Measurements from ENCODE around the gene FBXO8. TPM values are rescaled to one million over a fixed set of nuclear protein-coding genes. Genes with fewer than 3 reads are reported as not detected.
"Not testable (repeated sequence)": the region's sequence is repeated elsewhere in the genome, so short reads cannot be mapped to it uniquely, and the experiment has no call there.

Gene FBXO8
- total RNA-seq, 1 donor from 2014 or later, result 13.5 TPM

DNA sequence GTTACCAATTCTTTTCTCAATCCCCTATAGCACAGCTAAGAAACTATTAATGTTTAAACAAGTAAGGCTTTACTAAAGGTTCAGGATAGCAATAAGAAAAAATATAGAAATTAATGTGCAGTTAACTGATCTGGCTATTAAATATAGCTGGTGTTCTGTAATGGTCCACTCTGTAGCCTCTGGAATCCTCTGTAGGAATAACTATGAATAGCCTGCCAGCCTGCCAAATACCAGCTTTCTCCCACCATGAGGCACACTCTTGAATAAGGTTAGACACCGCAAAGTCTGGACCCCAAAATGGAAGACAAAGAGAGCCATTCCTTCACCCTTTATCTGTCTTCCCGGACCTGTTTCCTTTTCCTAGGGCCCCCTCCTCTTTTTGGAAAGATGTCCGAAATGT is 30.8 kb upstream of the FBXO8 start:
- H3K27me3 Mint-ChIP-seq (ENCODE audit: low read depth), result no peaks in the 10 kb centered on the region
- TF ChIP-seq, protein P1, sequence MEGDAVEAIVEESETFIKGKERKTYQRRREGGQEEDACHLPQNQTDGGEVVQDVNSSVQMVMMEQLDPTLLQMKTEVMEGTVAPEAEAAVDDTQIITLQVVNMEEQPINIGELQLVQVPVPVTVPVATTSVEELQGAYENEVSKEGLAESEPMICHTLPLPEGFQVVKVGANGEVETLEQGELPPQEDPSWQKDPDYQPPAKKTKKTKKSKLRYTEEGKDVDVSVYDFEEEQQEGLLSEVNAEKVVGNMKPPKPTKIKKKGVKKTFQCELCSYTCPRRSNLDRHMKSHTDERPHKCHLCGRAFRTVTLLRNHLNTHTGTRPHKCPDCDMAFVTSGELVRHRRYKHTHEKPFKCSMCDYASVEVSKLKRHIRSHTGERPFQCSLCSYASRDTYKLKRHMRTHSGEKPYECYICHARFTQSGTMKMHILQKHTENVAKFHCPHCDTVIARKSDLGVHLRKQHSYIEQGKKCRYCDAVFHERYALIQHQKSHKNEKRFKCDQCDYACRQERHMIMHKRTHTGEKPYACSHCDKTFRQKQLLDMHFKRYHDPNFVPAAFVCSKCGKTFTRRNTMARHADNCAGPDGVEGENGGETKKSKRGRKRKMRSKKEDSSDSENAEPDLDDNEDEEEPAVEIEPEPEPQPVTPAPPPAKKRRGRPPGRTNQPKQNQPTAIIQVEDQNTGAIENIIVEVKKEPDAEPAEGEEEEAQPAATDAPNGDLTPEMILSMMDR (IDR thresholded peaks at IDR 0.05; ENCODE audit: unreplicated experiment), result no peak
- peaks cover 4% of the 10 kb centered on the region for H3K4me1 Mint-ChIP-seq
- H3K36me3 Mint-ChIP-seq, result peaks cover 14% of the 10 kb centered on the region
- no peak for DNase-seq (ENCODE audit: low spot score in 2 of 2, unreplicated experiment in 2 of 2)
- no peaks in the 10 kb centered on the region for H3K9me3 Mint-ChIP-seq
- no peak overlapping the region for H3K4me3 Mint-ChIP-seq
- H3K27ac Mint-ChIP-seq, result no peak overlapping the region

GRCh38 chr4:174312993-174313392 is 29.5 kb upstream of the FBXO8 start:
- TF ChIP-seq, protein P1 (IDR thresholded peaks at IDR 0.05; ENCODE audit: unreplicated experiment), result no peak
- Mint-ChIP-seq H3K36me3 (peaks cover 21% of the 10 kb centered on the region), H3K9me3 (no peaks in the 10 kb centered on the region), H3K27me3 (ENCODE audit: low read depth) (no peaks in the 10 kb centered on the region), H3K27ac (no peak overlapping the region), H3K4me1 (peaks cover 4% of the 10 kb centered on the region), H3K4me3 (no peak overlapping the region)
- no peak for DNase-seq (ENCODE audit: low spot score in 2 of 2, unreplicated experiment in 2 of 2)

DNA sequence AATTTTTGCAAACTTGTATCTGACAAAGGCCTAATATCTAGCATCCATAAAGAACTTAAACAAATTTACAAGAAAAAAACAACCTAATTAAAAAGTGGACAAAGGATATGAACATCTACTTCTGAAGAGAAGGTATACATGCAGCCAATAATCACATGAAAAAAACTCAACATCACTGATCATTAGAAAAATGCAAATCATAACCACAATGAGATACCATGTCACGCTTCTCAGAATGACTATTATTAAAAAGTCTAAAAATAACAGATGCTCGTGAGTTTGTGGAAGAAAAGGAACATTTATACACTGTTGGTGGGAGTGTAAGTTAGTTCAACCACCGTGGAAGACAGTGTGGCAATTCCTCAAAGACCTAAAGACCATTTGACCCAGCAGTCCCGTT is 24.2 kb upstream of the FBXO8 start:
- no peaks in the 10 kb centered on the region for H3K9me3 Mint-ChIP-seq
- TF ChIP-seq, protein P1 (IDR thresholded peaks at IDR 0.05; ENCODE audit: unreplicated experiment), result no peak
- no peaks in the 10 kb centered on the region for H3K27me3 Mint-ChIP-seq (ENCODE audit: low read depth)
- H3K4me3 Mint-ChIP-seq, result no peak overlapping the region
- H3K4me1 Mint-ChIP-seq, result no peaks in the 10 kb centered on the region
- no peak for DNase-seq (ENCODE audit: low spot score in 2 of 2, unreplicated experiment in 2 of 2)
- H3K36me3 Mint-ChIP-seq, result peaks cover 31% of the 10 kb centered on the region
- H3K27ac Mint-ChIP-seq, result no peak overlapping the region

DNA sequence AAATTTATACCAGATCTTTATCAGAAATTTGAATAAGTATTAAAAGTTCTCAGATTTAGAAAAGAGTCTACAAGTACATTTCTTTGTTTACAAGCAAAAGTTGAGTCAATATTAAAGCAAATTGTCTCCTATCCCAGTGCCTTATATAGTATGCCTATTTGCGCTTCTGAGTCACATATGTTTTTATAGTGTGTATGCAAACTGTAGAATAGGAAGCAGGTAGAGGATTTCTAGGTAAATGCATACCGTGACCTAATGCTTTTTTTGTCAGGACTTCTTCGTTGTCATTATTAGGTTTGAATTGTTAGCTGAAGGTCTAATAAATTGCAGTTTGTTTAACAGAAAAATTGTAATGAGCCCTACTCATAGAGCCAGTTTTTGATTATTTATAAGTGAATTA is 22.5 kb upstream of the FBXO8 start:
- no peaks in the 10 kb centered on the region for H3K9me3 Mint-ChIP-seq
- TF ChIP-seq, protein P1 (IDR thresholded peaks at IDR 0.05; ENCODE audit: unreplicated experiment), result no peak
- DNase-seq (ENCODE audit: low spot score in 2 of 2, unreplicated experiment in 2 of 2), result no peak
- H3K36me3 Mint-ChIP-seq, result peaks cover 26% of the 10 kb centered on the region
- H3K27me3 Mint-ChIP-seq (ENCODE audit: low read depth), result no peaks in the 10 kb centered on the region
- H3K27ac Mint-ChIP-seq, result no peak overlapping the region
- H3K4me3 Mint-ChIP-seq, result no peak overlapping the region
- H3K4me1 Mint-ChIP-seq, result no peaks in the 10 kb centered on the region

GRCh38 chr4:174304664-174305063 is 21.2 kb upstream of the FBXO8 start:
- Mint-ChIP-seq H3K9me3 (no peaks in the 10 kb centered on the region), H3K27me3 (ENCODE audit: low read depth) (no peaks in the 10 kb centered on the region), H3K36me3 (peaks cover 34% of the 10 kb centered on the region), H3K4me3 (no peak overlapping the region), H3K27ac (no peak overlapping the region), H3K4me1 (no peaks in the 10 kb centered on the region)
- DNase-seq (ENCODE audit: low spot score in 2 of 2, unreplicated experiment in 2 of 2), result no peak
- TF ChIP-seq, protein P1 (IDR thresholded peaks at IDR 0.05; ENCODE audit: unreplicated experiment), result no peak

GRCh38 chr4:174303687-174304086 is 20.2 kb upstream of the FBXO8 start:
- peaks cover 35% of the 10 kb centered on the region for H3K36me3 Mint-ChIP-seq
- DNase-seq (ENCODE audit: low spot score in 2 of 2, unreplicated experiment in 2 of 2), result no peak
- TF ChIP-seq, protein P1 (IDR thresholded peaks at IDR 0.05; ENCODE audit: unreplicated experiment), result no peak
- no peaks in the 10 kb centered on the region for H3K27me3 Mint-ChIP-seq (ENCODE audit: low read depth)
- no peaks in the 10 kb centered on the region for H3K4me1 Mint-ChIP-seq
- H3K9me3 Mint-ChIP-seq, result no peaks in the 10 kb centered on the region
- no peak overlapping the region for H3K4me3 Mint-ChIP-seq
- no peak overlapping the region for H3K27ac Mint-ChIP-seq

DNA sequence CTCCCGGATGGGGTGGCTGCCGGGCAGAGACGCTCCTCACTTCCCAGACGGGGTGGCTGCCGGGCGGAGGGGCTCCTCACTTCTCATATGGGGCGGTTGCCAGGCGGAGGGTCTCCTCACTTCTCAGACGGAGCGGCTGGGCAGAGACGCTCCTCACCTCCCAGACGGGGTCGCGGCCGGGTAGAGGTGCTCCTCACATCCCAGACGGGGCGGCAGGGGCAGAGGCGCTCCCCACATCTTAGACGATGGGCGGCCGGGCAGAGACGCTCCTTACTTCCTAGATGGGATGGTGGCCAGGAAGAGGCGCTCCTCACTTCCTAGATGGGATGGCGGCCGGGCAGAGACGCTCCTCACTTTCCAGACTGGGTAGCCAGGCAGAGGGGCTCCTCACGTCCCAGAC is 11.7 kb upstream of the FBXO8 start:
- H3K27ac Mint-ChIP-seq; H3K4me3 Mint-ChIP-seq; H3K4me1 Mint-ChIP-seq; DNase-seq (ENCODE audit: low spot score in 2 of 2, unreplicated experiment in 2 of 2); H3K27me3 Mint-ChIP-seq (ENCODE audit: low read depth): not testable (repeated sequence)
- peaks cover 55% of the 10 kb centered on the region for H3K9me3 Mint-ChIP-seq
- H3K36me3 Mint-ChIP-seq, result peaks cover 64% of the 10 kb centered on the region

DNA sequence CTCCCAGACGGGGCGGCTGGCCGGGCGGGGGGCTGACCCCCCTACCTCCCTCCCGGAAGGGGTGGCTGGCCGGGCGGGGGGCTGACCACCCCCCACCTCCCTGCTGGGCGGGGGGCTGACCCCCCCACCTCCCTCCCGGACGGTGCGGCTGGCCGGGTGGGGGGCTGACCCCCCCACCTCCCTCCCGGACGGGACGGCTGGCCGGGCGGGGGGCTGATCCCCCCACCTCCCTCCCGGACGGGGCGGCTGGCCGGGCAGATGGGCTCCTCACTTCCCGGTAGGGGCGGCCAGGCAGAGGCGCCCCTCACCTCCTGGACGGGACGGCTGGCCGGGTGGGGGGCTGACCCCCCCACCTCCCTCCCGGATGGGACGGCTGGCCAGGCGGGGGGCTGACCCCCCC is 11.2 kb upstream of the FBXO8 start:
- not testable (repeated sequence) for DNase-seq (ENCODE audit: low spot score in 2 of 2, unreplicated experiment in 2 of 2); H3K27ac Mint-ChIP-seq; H3K27me3 Mint-ChIP-seq (ENCODE audit: low read depth); H3K4me3 Mint-ChIP-seq; H3K4me1 Mint-ChIP-seq
- Mint-ChIP-seq H3K36me3 (peaks cover 60% of the 10 kb centered on the region), H3K9me3 (peaks cover 55% of the 10 kb centered on the region)

Data from mesothelial cell of epicardium (in vitro differentiated cells).